WI38 (cell line): ENCODE data around the gene TRMT61A.
A peak's percentile ranks its signal among the peaks of the same experiment; 100 is the strongest.

Experiments
- H3K4me3 ChIP-seq: 2 replicates; pipeline ENCODE4 v1.5.1; 2011; ENCODE audit warnings: low read depth, mild to moderate bottlenecking, control low read depth, low read length
- TF ChIP-seq, protein P1 (sequence below): IDR thresholded peaks from 2 replicates; pipeline ENCODE4 v1.5.1; 2012; ENCODE audit warnings: low read depth, mild to moderate bottlenecking, control low read depth, low read length

The TRMT61A gene

DNA sequence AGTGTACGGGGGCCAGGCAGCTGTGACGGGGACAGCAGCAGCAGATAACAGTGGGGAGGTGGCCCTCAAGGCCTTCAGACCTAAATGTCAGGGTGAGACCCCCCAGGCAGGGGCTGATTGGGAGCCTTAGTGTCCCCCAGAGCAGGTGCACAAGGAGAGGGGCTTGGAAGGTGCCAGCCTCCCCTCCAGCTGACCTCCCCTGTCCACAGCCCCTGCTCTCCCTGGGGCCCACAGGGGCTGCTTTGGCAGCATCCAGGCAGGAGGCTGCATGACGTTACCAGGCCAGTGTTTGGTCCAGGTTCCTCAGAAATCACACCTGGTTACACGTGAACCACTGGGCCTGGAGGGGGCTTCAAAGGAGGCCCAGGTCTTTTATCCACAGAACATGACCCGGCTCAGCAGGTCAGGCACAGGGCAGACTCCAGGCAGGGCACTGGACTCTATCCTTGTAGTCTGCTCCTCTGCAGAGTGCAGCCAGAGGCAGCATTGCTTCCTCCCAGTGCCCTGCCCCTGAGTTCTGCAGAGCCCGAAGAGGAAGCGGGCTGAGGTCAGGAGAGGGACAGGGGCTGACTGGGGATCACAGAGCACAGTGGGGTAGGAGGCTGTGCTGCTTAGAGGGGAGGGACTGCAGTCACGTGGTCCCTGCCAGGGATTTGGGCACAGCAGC is 2.6 kb upstream of the TRMT61A start:
- TF ChIP-seq, protein P1, sequence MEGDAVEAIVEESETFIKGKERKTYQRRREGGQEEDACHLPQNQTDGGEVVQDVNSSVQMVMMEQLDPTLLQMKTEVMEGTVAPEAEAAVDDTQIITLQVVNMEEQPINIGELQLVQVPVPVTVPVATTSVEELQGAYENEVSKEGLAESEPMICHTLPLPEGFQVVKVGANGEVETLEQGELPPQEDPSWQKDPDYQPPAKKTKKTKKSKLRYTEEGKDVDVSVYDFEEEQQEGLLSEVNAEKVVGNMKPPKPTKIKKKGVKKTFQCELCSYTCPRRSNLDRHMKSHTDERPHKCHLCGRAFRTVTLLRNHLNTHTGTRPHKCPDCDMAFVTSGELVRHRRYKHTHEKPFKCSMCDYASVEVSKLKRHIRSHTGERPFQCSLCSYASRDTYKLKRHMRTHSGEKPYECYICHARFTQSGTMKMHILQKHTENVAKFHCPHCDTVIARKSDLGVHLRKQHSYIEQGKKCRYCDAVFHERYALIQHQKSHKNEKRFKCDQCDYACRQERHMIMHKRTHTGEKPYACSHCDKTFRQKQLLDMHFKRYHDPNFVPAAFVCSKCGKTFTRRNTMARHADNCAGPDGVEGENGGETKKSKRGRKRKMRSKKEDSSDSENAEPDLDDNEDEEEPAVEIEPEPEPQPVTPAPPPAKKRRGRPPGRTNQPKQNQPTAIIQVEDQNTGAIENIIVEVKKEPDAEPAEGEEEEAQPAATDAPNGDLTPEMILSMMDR = no peak

DNA sequence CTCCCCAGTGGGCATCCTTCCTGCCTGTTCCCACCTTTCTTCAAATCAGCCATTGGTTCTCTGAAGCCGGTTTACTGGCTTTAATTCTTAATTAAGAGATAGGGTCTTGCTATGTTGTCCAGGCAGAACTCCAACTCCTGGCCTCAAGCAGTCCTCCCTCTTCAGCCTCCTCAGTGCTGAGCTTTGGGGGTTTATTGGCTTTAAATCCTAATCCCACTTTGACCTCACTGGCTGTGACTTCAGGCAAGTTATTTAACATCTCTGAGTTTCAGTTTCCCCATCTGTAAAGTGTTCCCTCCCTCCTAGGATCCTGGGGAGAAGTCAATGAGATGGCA is 2.1 kb upstream of the TRMT61A start:
- H3K4me3 ChIP-seq = no peak overlapping the region
- TF ChIP-seq, protein P1 = no peak

More for the DNA sequence above, 2.6 kb upstream of the TRMT61A start:
- no peak overlapping the region for H3K4me3 ChIP-seq

DNA sequence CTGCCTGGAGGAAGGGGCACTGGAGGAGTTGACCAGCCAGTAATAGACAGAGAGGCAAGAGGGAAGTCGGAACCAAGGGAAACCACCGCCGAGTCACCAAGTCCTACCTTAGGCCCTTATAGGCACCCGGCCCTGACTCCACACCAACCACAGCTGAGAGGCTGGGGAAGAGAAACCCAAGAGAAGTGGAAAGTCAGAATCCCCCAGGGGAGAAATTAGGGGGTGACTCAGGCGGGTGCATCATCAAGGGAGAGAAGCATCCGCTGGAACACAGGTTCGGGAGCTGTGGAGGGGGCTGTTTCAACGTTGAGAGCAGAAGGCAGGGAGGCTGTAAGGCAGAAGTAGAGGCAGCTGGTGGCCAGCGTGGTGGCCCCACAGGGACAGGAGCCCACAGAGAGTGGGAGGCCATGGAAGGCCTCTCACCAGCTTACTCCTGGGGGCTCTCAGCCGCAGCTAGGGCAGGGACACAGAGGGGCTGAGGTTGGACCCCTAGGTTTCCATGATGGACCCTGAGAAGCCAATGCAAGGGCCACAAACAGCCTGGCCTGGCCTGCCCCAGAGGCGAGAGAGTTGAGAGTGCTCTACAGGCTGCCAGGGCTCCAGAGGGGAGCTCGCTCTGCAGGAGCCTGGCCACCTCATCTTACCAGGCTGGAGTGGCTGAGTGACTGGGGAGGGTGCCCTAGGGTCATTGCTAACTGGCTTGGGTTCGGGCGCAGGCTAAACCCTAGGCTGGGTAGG is 1.4 kb upstream of the TRMT61A start:
- H3K4me3 ChIP-seq = no peak overlapping the region

DNA sequence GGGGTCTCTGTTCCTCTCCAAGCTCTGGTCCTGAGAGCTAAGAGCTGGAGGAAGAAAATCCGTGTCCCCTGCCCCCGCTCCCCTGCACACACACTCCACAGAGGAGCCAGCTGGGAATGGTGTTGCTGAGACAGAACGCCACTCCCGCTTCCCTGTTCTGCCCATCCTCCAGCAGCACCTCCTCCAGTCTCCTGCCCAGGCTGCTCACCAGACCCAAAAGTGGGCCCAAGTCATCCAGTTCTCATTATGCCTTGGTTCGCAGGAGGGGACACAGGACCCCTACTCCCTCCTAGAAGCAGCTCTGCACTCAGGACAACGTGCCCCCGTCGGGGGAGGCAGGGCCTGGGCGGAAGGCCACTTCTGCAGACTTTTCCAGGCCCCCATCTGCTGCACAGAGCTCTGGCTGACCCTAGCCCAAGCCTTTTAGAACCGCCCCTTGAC is 830 bp upstream of the TRMT61A start:
- TF ChIP-seq, protein P1 = no peak

More for the DNA sequence above, 1.4 kb upstream of the TRMT61A start:
- TF ChIP-seq, protein P1 = no peak

DNA sequence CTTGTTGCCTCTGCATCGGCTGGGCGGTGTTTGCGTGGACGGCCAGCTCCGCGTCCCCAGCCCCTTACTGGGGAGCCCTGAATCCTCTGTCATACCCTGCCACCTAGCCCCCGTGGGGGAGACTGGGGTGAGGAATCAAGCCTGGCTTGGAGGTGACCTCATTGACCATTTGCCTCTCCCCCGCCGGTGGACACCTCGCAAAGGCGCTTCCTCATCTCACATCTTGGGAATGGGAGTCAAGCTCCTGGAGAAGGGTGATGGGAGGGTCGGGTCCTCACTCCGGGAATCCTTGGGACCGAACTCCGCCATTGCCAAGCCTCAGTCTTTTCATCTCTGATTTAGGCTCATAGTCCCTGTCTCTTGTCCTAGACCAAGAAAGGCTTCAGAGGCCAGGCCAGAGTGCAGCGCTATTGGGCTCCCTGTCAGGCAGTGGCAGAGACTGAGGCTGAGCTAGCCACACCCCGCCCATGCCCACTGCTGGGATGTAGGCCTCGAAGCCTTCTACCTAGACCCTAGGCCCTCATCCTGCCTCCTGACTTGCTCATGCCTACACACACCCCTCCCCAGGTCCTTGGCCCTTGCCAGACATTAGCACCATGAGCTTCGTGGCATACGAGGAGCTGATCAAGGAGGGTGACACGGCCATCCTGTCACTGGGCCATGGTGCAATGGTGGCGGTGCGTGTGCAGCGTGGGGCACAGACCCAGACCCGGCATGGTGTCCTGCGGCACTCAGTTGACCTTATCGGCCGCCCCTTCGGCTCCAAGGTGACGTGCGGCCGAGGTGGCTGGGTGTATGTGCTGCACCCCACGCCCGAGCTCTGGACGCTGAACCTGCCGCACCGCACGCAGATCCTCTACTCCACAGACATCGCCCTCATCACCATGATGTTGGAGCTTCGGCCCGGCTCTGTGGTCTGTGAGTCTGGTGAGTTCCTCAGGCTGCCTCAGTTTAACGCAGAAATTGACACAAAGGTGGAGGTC is 678 bp downstream of the TRMT61A start:
- peak overlapping the region; percentile 82 for H3K4me3 ChIP-seq
- TF ChIP-seq, protein P1 = no peak

More for the DNA sequence above, 830 bp upstream of the TRMT61A start:
- H3K4me3 ChIP-seq = peak overlapping the region; percentile 57

DNA sequence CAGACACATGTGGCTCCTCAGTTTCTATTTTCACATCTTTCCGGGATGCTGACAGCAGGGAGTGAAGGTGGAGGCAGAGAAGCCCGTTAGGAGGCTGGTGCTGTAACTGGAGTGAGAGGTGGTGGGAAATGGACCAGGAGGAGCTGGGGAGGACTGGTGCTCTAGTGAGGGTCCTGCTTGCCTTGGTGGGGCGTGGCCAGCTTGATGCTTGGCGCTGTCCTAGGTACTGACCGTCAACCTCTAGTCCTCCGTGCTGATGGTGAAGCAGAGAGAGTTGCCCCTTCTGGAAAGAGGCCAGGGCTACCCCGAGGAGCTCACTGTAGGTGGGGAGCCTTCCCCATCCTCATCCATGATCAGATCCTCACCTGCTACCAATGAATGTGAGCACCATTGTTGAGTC is 1.4 kb downstream of the TRMT61A start:
- H3K4me3 ChIP-seq = peak overlapping the region; percentile 82; the same call in 1 of the 2 replicates
- TF ChIP-seq, protein P1 = no peak
